GM18861 (cell line): Measurements from ENCODE around the gene ALG12.
"Not testable (repeated sequence)": the region's sequence is repeated elsewhere in the genome, so short reads cannot be mapped to it uniquely, and the experiment has no call there.

Experiments
- ATAC-seq: cut with Tn5 transposase; IDR thresholded peaks from one replicate; pipeline ENCODE4 v1.9.1; 2021; ENCODE audit not compliant: unreplicated experiment

The ALG12 gene

GRCh38 chr22:49871482-49871881, 46.8 kb downstream of the ALG12 start:
- no peak for ATAC-seq

GRCh38 chr22:49869845-49870712, 48.2 kb downstream of the ALG12 start:
- no peak for ATAC-seq

DNA sequence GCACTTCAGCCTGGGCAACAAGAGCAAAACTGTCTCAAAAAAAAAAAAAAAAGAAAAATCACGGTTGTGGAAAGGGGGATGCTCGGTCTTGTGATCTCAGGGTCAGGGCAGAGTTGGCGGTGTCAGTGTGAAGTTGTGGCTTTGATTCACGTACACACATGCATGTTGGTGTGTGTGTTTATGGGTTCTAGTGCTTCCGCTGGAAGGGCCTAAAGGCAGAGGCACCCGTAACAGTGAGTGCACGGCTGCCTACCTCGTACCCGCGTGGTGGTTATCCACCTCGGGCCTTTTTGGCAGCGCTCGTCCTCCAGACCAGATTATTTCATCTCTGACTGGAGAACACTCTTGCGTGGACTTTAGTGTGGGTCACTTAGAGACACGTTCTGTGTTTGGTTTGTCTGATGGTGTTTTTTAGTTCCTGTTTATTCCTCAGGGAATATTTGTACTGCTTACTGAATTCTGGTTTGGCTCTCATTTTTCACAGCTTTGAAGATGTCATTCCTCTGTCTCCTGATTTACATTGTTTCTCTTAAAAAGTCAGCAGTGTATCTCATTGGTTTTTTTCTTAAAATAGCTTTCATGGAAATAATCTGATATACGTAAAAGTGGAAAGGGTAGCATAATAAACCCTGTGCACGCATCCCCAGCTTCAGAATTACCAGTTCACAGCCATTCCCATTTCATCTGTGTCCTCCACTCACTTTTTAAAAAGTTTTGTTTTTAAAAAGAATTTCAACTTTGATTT, 49.0 kb downstream of the ALG12 start:
- ATAC-seq, result no peak

DNA sequence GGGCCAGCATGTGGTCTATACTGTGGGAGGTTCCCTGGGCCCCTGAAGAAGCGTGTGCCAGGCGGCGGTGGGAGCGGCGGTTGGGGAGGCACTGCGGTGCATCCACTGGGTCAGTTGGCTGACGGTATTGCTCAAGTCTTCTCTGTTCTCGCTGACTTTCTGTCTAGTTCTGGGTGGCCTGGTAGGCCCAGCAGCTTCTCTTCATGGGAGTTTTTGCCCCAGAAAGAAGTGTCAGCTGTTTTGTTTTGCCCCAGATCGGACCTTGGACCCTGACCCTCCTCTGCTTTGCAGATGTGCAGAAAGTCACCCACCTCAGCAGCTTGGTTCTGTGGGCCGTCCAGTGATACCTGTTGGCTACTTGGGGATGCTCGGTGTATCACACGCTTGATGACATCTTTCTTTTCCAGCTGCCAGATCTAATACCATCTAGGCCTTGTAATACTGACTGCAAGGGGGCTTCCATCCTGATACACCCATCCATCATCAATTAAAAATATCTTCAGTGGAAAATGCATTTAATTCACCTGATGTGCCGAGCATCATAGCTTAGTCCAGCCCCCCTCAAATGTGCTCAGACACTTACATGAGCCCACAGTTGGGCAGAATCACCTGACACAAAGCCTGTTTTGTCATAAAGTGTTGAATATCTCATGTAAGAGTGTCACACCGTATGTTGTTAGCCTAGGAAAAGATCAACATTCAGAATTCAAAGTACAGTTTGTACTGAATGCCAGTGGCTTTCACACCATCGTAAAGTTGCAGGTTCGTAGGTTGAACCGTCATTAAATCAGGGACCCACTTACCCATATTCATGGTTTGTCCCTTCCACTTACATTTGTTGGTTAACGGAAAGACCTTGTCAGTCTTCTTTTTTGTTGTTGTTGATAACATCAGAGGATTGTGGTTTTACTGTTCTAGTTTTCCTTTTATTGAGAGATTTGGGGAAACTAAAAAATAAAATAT, 50.7 kb downstream of the ALG12 start:
- no peak for ATAC-seq

GRCh38 chr22:49866646-49867045, 51.6 kb downstream of the ALG12 start:
- ATAC-seq, result no peak

DNA sequence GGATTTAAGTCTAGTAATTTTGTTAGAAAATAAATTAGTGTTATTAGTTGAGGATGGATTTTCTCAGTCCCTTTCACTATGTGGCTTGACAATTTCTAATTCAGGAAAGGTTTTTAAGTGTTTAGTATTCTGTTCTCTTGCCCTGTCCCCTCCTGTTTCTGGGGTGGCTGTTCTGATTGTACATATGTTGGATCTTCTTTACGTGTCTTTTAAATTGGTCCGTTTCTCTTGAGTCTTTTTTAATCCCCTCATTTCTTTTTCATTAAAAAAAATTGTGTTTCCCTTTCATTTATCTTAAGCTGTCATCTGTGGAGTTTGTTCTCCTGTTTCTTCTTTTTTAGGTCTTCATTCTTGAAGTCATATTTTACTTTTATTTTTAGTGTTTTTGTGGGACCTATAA, 52.1 kb downstream of the ALG12 start:
- no peak for ATAC-seq

DNA sequence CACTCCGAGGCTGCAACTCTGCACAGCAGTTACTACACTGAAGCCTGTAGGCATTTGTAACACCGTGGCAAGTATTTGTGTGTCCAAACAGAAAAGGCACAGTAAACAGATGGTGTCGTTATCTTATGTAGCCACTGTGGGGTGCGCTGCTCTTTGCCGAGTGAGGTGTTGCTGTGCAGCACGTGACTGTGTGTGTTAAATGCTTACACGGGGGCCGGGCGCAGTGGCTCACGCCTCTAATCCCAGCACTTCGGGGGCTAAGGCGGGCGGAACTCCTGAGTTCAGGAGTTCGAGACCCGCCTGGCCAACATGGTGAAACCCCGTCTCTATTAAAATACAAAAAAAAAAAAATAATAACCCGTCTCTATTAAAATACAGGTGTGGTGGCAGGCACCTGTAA, 53.1 kb downstream of the ALG12 start:
- no peak for ATAC-seq

DNA sequence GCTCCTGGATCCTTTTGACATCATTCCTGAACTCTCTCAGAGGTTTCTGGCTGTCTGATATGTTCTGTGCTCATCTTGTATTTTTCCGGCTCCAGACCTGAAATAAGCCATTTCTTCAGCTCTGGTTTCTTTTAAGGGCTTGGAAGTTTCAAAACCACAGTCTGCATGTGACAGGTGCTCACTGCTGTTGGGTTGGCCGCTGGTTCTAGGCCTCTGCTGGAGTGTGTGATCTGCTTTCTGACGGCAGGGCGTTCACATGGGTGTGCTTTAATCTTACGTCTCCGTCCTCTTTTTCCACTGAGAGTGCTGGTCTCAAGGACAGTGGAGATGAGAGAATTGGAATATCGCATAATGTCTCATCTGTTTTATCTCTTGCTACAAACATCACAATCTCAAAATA, 54.3 kb downstream of the ALG12 start:
- no peak for ATAC-seq

DNA sequence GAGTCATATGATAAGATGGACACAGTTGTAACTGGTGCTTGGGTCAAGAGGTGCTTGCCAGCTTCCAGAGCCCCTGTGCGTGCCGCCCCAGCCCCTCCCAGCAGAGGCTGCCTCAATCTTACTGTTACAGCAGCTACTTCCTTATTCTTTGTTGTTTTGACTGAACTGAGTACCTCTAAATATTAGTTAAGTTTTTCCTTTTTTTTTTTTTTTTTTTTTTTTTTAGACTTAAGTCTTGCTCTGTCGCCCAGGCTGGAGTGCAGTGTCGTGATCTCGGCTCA, 55.8 kb downstream of the ALG12 start:
- no peak for ATAC-seq

- ATAC-seq, result no peak
These were observed 56.4 kb downstream of the ALG12 start for GRCh38 chr22:49861642-49862495.

DNA sequence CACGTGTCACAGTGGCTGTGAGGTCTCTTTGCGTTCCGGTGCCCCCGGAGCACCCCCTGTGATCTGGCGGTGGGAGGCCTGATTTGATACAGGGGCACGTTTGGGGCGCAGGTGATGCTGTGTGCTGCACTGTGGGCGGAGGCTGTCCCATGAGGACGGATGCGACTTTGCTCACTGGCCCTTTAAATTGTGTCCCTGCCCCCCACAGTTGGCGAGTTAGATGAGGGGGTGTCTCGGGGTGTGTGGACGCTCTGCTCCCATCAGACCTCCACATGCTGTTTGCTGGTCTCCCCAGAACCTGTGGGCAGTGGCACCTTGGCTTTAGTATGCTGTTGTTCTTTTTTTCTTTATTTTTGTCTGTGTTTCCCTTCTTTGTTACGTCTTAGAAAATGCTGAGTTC, 59.4 kb downstream of the ALG12 start:
- ATAC-seq, result no peak

- no peak for ATAC-seq
These were observed 61.2 kb downstream of the ALG12 start for GRCh38 chr22:49856766-49857618.

DNA sequence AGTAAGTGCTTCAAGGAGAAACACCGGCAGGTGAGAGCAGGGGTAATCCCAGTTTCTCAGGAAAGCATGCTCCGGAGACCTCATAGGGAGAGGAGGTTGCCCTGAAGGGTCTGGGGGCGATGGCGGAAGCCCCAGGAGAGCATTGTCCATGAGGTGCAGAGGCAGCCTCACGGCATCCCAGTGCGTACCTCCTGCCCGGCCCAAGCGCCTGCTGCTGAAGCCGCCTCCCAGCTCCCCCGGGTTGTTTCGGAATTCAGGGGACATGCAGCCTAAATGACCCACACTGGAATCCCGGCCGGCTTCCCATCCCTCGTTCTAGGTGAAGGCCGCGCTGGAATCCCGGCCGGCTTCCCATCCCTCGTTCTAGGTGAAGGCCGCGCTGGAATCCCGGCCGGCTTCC, 61.9 kb downstream of the ALG12 start:
- no peak for ATAC-seq

DNA sequence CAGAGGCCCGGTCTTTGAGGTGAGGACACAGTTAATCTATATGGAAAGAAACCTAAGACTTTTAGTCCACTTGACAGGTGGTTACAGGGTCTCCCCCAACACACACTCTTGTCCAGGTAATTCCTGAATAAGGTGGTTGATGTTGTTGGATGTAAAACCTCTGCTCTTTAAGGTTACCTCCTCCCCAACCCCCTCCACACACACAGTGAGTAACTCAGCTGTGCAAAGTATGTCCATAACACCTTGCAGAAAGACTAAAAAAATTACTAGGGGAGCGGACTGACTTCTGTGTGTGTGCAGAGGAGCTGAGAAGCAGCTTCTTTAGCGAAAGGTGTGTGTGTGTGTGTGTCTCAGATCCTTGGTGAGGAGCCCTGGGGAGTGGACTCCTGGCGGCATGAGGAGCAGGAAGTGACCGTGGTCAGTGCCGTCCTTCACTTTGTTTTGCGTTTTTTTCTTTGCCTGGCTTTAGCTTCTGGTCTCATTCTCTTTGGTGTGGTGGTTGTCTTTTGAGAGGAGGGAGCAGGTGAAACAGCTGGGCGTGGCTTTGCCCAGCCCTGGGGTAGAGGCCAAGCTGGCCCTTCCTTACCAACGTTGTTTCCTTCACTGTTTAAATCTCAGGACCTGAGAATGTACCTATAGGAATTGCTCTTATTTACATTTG, 62.9 kb downstream of the ALG12 start:
- no peak for ATAC-seq

DNA sequence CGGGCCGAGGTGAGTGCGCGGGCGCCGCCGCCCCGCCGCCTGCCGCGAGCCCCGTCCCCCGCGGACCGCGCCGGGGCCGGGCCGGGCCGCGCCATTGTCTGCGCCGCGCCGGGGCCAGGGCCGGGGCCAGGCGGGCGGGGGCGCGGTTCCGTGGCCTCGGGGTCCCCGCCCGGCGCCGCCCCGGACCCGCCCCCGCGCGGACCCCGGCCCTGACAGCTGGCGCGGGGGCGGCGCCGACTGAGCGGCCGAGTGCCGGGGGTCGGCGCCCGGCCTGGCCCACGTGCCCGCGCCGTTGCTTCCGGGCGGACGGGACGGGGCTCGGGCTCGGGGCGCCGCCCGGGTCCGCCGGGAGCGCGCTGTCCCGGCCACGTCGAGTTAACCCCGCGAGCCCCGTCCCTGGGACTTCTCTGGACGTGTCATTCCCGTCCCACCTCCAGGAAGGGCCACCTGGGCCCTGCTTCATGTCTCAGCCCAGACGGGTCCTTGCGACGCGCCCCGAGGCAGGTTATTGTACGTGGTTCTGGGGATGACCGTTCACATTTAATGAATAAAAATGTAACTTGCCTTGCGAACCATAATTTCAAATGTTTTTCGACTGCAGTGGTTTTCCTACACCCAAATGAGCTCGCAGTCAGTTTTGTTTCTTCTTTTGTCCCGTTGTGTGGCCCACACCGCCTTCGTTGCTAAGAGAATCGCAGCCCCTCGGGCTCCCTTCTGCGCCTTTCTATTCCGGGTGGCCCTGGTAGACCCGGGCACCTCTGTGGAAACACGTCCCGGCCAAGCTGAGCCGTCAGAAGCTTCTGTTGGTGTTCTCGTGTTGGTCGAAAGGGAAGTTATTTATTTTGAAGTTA, 64.0 kb downstream of the ALG12 start:
- ATAC-seq, result peak; percentile 1

DNA sequence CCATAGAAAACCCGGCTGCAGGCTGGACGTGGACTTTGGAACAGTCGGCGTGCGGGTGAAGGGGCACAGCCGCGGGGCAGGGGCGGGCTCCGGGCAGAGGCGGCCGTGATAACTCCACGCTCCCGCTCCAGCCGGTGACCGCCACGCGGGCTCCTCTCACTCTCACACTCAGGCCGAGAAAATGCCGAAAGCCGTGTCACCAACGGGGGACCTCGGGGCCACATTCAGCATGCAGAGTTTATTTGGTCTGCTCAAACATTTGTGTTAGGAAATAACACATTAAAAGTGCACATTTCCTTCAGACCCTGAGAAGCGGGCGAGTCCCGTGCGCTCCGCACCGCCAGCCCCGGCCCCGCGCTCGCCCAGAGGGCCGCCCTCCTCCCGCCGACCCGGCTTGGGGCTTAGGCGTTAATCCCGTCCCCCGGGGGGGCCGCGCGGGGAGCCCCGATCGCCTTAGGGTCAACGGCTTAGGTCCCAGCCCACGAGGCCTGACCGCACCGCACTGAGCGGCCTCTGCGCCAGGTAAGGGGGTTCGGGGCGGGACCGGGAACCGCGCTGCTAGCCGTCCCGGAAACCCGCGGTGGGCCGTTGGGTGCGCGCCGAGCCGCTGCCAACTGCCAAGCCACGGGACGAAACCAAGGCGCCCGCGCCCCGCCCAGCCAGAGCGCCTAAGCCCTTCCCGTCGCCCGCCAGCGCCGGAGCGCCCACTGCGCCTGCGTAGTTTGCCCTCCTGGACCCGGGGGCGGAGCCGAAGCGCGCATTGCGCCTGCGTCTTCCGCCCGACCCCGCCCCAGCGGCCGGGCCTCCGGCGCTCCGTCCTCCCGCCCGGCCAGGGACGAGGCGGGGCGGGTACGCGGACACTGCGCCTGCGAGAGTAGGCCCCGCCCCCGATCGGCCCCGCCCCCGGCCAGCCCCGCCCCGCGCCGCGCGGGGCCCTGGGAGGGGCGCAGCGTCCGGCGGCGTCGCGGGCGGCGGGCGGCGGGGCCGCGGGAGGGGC, 65.0 kb downstream of the ALG12 start, which contains the start of gene ZBED4:
TSS of gene ZBED4 (plus strand) at position 947 of the 997 bp plus-strand sequence. CDS start 29,819 bp downstream, outside the sequence.
- ATAC-seq, result peak; percentile 55

GRCh38 chr22:49852568-49852897, 65.7 kb downstream of the ALG12 start:
- not testable (repeated sequence) for ATAC-seq
